Myocyte (in vitro differentiated cells): ENCODE data around the gene CD48. TPM values are rescaled to one million over a fixed set of nuclear protein-coding genes. Genes with fewer than 3 reads are reported as not detected.
"Not testable (repeated sequence)": the region's sequence is repeated elsewhere in the genome, so short reads cannot be mapped to it uniquely, and the experiment has no call there.

Experiments used
- DNase-seq: peaks from one replicate; pipeline ENCODE4 v3.0.0-alpha.2; 2012; ENCODE audit warnings: low read depth
- total RNA-seq: library from RNA; depleted of rRNA; stranded (reverse); fragments of >200 nt; gene quantifications from 2 replicates; pipeline ENCODE4 v1.2.3, GENCODE V29; 2014

CD48 gene
- total RNA-seq, 1 donor from 2014 or later, result not detected

GRCh38 chr1:160716013-160716412, 4.4 kb upstream of the CD48 start:
- DNase-seq, result no peak

- DNase-seq, result not testable (repeated sequence)
Observed at GRCh38 chr1:160714034-160714648, 2.5 kb upstream of the CD48 start.

- DNase-seq, result no peak
Observed at GRCh38 chr1:160713161-160713560, 1.5 kb upstream of the CD48 start.

GRCh38 chr1:160712525-160713080, 981 bp upstream of the CD48 start:
- DNase-seq, result not testable (repeated sequence)

GRCh38 chr1:160711276-160711601, 383 bp downstream of the CD48 start:
- DNase-seq, result no peak

GRCh38 chr1:160710517-160711252, 937 bp downstream of the CD48 start:
- no peak for DNase-seq

GRCh38 chr1:160709715-160710114, 1.9 kb downstream of the CD48 start:
- no peak for DNase-seq

- no peak for DNase-seq
Observed at GRCh38 chr1:160708801-160709200, 2.8 kb downstream of the CD48 start.

- DNase-seq, result no peak
Observed at GRCh38 chr1:160708118-160708517, 3.5 kb downstream of the CD48 start.

GRCh38 chr1:160707236-160708064, 4.2 kb downstream of the CD48 start:
- no peak for DNase-seq

- no peak for DNase-seq
Observed at GRCh38 chr1:160706526-160707235, 4.9 kb downstream of the CD48 start.

GRCh38 chr1:160705742-160706141, 5.9 kb downstream of the CD48 start:
- no peak for DNase-seq

- not testable (repeated sequence) for DNase-seq
Observed at GRCh38 chr1:160705212-160705621, 6.4 kb downstream of the CD48 start.

GRCh38 chr1:160704250-160704649, 7.4 kb downstream of the CD48 start:
- DNase-seq, result no peak

- DNase-seq, result no peak
Observed at GRCh38 chr1:160702100-160702499, 9.5 kb downstream of the CD48 start.

- DNase-seq, result peak; percentile 6
Observed at GRCh38 chr1:160692390-160692789, 19.2 kb downstream of the CD48 start.

- DNase-seq, result no peak
Observed at GRCh38 chr1:160685266-160685665, 26.4 kb downstream of the CD48 start.

GRCh38 chr1:160682983-160683865, 28.4 kb downstream of the CD48 start:
- no peak for DNase-seq

GRCh38 chr1:160681891-160682140, 29.8 kb downstream of the CD48 start:
- DNase-seq, result no peak

- DNase-seq, result peak; percentile 36
Observed at GRCh38 chr1:160681066-160681890, 30.3 kb downstream of the CD48 start.
